Adrenal gland (tissue), 12 donors: ENCODE data around the gene BOC. TPM values are rescaled to one million over a fixed set of nuclear protein-coding genes. Genes with fewer than 3 reads are reported as not detected.

Experiments used
- DNase-seq, 7 donors: peaks; one replicate each; pipeline ENCODE4 v3.0.0-alpha.2; 2019 to 2020
- H3K27ac ChIP-seq, 5 donors: fragments of 200-600 bp; sonication (generic) in 4 of 5; 1 replicate in 3 of 5; 2 replicates in 2 of 5; pipeline versions ENCODE4 v1.5.1 to v1.8.0; 2016 to 2020; ENCODE audit warnings: mild to moderate bottlenecking in 1 of 5
- H3K27me3 ChIP-seq: fragments of 200-600 bp; 2 replicates; pipeline ENCODE4 v1.8.0; 2021
- H3K36me3 ChIP-seq, 2 donors: fragments of 200-600 bp; replicated peaks in 1 of 2; 1 replicate in 1 of 2; 2 replicates in 1 of 2; pipeline versions ENCODE4 v1.5.1 to v1.8.0; 2018 to 2022
- H3K4me1 ChIP-seq, 2 donors: fragments of 200-600 bp; replicated peaks in 1 of 2; 1 replicate in 1 of 2; 2 replicates in 1 of 2; pipeline versions ENCODE4 v1.5.1 to v1.8.0; 2018 to 2021
- H3K4me3 ChIP-seq, 4 donors: fragments of 200-600 bp; sonication (generic) in 3 of 4; one replicate each; pipeline ENCODE4 v1.5.1; 2016 to 2018
- H3K9me3 ChIP-seq, 3 donors: fragments of 200-600 bp; sonication (generic) in 1 of 3; replicated peaks in 1 of 3; 1 replicate in 2 of 3; 2 replicates in 1 of 3; pipeline versions ENCODE4 v1.5.1 to v1.8.0; 2016 to 2021
- POLR2A ChIP-seq, 2 donors: fragments of 450-650 bp; IDR thresholded peaks; one replicate each; pipeline ENCODE4 v1.6.1; 2017; ENCODE audit warnings: antibody characterized with exemption in 2 of 2, mild to moderate bottlenecking in 2 of 2, moderate library complexity in 1 of 2
- WGBS, 4 donors: extraction: QIAGEN DNeasy Blood & Tissue Kit in 2 of 4; methylation state at CpG; one replicate each; pipeline versions ENCODE4 v1.1.5 to v1.1.7; 2013 to 2017; 5-methylcytosine and 5-hydroxymethylcytosine counted together
- intact Hi-C, 2 donors: fragments of 100-400 bp; cut with DNase I; formaldehyde crosslinking; loops; one replicate each; pipeline versions ENCODE4 v1.14.1 to v1.15.0; 2022 to 2023
- polyA plus RNA-seq, 3 donors: library from polyadenylated mRNA; stranded (reverse); fragments of 200-250 nt in 2 of 3; fragments of 350-450 nt in 1 of 3; fragmentation: Illumina TruSeq in 1 of 3; extraction: RNeasy Lipid Tissue Mini Kit (QIAGEN cat#74804) in 1 of 3; gene quantifications; one replicate each; pipeline ENCODE4 v1.2.3, GENCODE V29; 2013 to 2014
- total RNA-seq, 9 donors: library from RNA; depleted of rRNA in 4 of 9; stranded (reverse); fragments of >200 nt in 4 of 9; fragments of 120-200 nt in 1 of 9; fragmentation: NEBNext Ultra II Directional in 1 of 9; extraction: Animal tissue kit (Norgen Biotek cat#: 25700) in 1 of 9; gene quantifications; one replicate each; pipeline versions ENCODE4 v1.1.0 to v1.2.4, GENCODE V29; 2013 to 2023
- TF ChIP-seq, protein P1 (sequence below), 6 experiments: fragments of 450-650 bp in 4 of 6; fragments of 200-600 bp in 2 of 6; sonication (generic) in 1 of 6; IDR thresholded peaks; 1 replicate in 5 of 6; 2 replicates in 1 of 6; pipeline versions ENCODE4 v1.5.1 to v1.8.0; 2016 to 2021; ENCODE audit warnings: antibody characterized with exemption in 6 of 6, mild to moderate bottlenecking in 2 of 6, moderate library complexity in 1 of 6
- donor health status: healthy with polysubstance abuse.
- donor health status: Bipolar disorder and iron deficiency.
- donor health status: DM: yes; HTN: yes; CAD: no.
- donor health status: DM: no; HTN: no; CAD: no.
- donor health status: DM: no; HTN: no; CAD: no.
- donor health status: DM: yes; HTN: yes; CAD: no.

BOC gene
- total and polyA plus RNA-seq, 12 donors = 1.9 to 22.3 (median 9.5) TPM

DNA sequence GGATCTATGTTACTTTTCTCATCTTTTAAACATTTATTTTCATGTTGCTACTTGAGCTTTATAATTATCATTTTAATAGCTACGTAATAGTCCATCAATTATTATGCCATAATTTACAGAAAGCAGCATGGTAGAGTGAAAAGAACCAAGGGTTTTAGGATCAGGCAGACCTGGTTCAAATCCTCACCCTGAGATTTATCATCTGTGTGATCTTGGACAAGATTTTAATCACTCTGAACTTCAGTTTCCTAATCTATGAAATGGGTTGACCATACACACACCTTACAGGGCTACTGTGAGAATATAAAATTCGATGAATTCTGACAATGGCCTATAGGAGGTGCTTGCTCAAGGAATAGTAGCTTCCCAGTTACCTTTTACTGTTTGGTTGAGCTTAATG is 27.1 kb downstream of the BOC start:
- Histone ChIP-seq H3K9me3 (no peaks in the 10 kb centered on the region), H3K4me3 (no peak overlapping the region), H3K27me3 (no peaks in the 10 kb centered on the region), H3K27ac (no peak overlapping the region), H3K36me3 (no peaks in the 10 kb centered on the region), H3K4me1 (no peaks in the 10 kb centered on the region)
- no peak for TF ChIP-seq POLR2A (IDR thresholded peaks at IDR 0.05)
- DNase-seq = no peak
- intact Hi-C loops = no loop called here
- 77 to 90% (median 87%) methylated on average over 2 of the region's 2 CpGs for WGBS, 4 donors

DNA sequence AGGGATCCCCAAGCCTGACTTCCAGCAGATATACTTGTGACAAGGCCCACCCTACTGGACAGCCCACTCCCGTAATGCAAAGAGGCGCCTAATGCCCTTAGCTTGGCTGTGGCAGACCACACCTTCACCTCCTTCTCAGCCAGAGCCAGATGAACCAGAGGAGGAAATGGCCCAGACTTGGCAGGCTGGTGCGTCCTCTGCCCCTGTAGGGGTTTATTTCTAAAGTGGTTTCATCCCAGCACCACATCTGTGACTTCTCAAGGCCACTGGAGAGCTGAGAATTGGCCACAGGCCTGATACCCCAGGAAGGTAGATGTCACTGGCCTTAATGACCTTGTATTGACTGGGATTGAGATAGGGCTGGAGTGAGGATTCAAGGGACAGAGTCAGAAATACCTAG is 29.5 kb downstream of the BOC start:
- Histone ChIP-seq H3K4me1 (peaks cover 0 to 4% of the 10 kb centered on the region in 2 donors), H3K27me3 (no peaks in the 10 kb centered on the region), H3K27ac (peak overlapping the region in 1 of 5 donors; percentile 38), H3K36me3 (no peaks in the 10 kb centered on the region), H3K4me3 (no peak overlapping the region), H3K9me3 (no peaks in the 10 kb centered on the region)
- no peak for DNase-seq
- intact Hi-C loops = no loop called here
- whole genome bisulfite sequencing, 4 donors = 58 to 79% (median 77%) methylated on average over 3 of the region's 3 CpGs; no CpG with 5 or more reads in 1 of the 4 donors
- TF ChIP-seq, protein P1, sequence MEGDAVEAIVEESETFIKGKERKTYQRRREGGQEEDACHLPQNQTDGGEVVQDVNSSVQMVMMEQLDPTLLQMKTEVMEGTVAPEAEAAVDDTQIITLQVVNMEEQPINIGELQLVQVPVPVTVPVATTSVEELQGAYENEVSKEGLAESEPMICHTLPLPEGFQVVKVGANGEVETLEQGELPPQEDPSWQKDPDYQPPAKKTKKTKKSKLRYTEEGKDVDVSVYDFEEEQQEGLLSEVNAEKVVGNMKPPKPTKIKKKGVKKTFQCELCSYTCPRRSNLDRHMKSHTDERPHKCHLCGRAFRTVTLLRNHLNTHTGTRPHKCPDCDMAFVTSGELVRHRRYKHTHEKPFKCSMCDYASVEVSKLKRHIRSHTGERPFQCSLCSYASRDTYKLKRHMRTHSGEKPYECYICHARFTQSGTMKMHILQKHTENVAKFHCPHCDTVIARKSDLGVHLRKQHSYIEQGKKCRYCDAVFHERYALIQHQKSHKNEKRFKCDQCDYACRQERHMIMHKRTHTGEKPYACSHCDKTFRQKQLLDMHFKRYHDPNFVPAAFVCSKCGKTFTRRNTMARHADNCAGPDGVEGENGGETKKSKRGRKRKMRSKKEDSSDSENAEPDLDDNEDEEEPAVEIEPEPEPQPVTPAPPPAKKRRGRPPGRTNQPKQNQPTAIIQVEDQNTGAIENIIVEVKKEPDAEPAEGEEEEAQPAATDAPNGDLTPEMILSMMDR (IDR thresholded peaks at IDR 0.05) = no peak
- no peak for TF ChIP-seq POLR2A (IDR thresholded peaks at IDR 0.05)

DNA sequence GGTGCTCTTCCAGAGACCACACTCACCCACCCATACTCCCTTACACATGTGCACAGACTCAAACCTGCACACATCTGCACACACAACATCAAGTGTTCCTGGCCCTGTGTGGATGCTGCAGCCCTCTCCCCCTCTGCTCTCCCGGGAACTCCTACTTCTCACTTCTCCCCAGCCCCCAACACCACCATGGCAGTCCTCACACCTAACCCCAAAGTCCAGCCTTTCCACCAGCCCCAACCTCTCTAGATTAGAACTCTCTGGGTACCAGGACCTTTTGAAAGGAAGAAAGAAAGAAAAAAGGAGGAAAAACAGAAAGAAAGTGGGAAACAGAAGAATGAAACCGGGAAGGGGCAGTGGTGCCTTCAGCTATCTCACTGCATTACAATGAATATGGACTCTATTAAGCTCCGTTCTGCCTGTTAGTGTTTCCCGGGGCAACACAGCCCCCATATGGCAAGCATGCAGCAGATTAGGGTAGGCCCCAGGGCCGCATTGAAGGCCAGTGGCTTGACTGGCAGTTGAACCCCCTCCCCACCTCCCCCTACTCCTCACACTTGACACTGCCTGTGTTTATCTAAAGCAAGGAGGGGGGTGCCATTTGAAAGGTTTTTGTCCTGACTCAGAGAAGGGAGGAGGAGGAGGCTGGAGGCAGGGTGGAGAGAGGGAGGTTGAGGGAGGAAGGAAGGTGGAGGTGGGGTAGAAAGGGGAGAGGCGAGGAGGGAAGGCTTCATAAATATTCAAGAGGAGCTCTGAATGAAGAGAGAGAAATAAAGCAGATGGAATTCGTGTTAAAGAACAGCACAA is 30.1 kb downstream of the BOC start:
- H3K27ac ChIP-seq = peak overlapping the region in 1 of 5 donors; percentile 51
- H3K36me3 ChIP-seq = no peaks in the 10 kb centered on the region
- 60 to 67% (median 63%) methylated on average over 7 of the region's 7 CpGs for WGBS, 4 donors
- intact Hi-C loops = no loop called here
- no peaks in the 10 kb centered on the region for H3K27me3 ChIP-seq
- peaks cover 0 to 10% of the 10 kb centered on the region in 2 donors for H3K4me1 ChIP-seq
- TF ChIP-seq, protein P1 (IDR thresholded peaks at IDR 0.05) = no peak
- TF ChIP-seq POLR2A (IDR thresholded peaks at IDR 0.05) = no peak
- no peak for DNase-seq
- H3K4me3 ChIP-seq = no peak overlapping the region
- H3K9me3 ChIP-seq = no peaks in the 10 kb centered on the region

DNA sequence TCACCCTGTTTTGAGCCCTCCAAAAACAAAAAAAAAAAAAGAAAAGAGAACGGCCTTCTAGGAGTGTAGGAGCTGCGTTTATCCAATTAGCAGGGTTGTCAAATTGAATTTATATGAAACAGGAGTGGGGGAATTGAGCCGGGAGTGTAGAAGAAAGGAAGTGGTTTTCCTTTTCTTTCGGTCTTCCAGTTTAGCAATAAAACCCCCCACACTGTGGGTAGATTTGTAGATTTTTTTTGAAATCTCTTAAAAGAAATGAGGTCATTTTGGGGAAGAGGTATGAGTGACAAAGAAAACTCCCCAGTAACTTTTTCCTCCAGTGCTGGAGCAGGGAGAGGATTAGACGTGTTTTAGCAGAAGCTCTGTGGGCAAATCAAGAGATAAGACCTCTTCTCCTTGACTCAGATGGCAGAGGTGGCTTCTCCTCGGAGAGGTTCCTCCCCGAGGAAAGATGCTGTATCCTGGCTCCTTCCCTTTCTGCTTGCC is 30.8 kb downstream of the BOC start:
- no peak for TF ChIP-seq POLR2A (IDR thresholded peaks at IDR 0.05)
- TF ChIP-seq, protein P1 (IDR thresholded peaks at IDR 0.05) = no peak
- peak overlapping the region in 1 of 5 donors; percentile 36 for H3K27ac ChIP-seq
- DNase-seq = no peak
- WGBS, 4 donors = 49 to 53% (median 51%) methylated on average over 7 of the region's 7 CpGs
- no peak overlapping the region for H3K4me3 ChIP-seq
- H3K9me3 ChIP-seq = no peaks in the 10 kb centered on the region
- H3K36me3 ChIP-seq = no peaks in the 10 kb centered on the region
- peaks cover 0 to 17% of the 10 kb centered on the region in 2 donors for H3K4me1 ChIP-seq
- intact Hi-C loops = no loop called here
- no peaks in the 10 kb centered on the region for H3K27me3 ChIP-seq
